ENCODE data around the gene FMN1.
A peak's percentile ranks its signal among the peaks of the same experiment; 100 is the strongest.

Gene FMN1

DNA sequence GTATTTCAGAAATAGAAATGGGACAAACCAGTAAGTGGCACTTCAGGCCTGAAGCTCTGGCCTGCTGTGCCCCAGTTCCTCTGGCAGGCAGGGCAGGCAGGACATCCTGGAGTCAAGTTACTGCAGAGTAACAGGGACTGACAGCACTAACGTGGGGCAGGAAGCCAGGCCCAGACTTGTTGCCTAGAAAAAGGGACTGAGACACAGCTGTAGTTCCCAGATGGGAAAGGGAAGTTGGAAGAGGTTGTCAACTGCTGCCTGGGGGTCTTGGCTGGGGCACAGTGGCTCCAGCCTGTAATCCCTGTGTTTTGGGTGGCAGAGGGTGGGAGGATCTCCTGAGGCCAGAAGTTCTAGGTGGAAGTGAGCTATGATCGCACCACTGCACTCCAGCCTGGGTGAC, 171.9 kb downstream of the FMN1 start:
- Histone ChIP-seq H3K9ac (peak overlapping the region in 4 of 11 experiments; percentile 9 to 44 (median 34); a peak in 5 of 22 replicates), H3K4me1 (peaks cover 12 to 26% (median 13%) of the 10 kb centered on the region in 10 experiments), H4K20me1 (peaks cover 0 to 100% (median 0%) of the 10 kb centered on the region in 11 experiments; a peak in 5 of 22 replicates), H3K4me3 (no peak overlapping the region), H3K27me3 (no peaks in the 10 kb centered on the region), H3K36me3 (peaks cover 0 to 14% (median 0%) of the 10 kb centered on the region in 11 experiments; a peak in 4 of 22 replicates), H3K9me3 (replicated peaks in 1 of 11) (peaks cover 0 to 18% (median 8%) of the 10 kb centered on the region in 11 experiments; a peak in 9 of 22 replicates), H3K27ac (peak overlapping the region in 8 of 11 experiments; percentile 0 to 64 (median 42); a peak in 12 of 22 replicates), H3K4me2 (peak overlapping the region; percentile 28 to 72 (median 60))
- TF ChIP-seq Cebpa-rat (IDR thresholded peaks at IDR 0.05), result no peak

DNA sequence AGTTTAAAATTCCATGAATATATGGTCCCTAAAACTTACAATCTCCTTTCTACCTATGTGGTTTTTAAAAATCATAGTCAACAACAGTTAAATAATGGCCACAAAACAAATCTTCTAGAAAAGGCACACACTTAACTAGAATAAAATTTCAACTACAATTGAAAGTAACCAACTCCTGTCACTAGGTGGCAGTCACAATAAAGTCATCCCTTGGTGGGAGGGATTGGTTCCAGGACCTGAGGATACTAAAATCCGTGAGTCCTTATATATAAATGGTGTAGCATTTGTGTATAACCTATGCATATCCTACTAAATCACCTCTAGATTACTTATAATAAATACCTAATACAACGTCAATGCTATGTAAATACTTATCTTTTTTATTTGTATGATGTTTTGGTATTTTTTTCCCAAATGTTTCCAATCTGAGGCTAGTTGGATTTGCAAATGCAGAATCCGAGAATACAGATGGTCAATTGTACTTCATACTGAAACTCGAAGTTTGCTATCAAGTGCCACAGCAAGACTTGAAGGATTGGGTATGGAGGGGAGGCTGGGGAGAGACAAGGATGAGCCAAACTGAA, 172.6 kb downstream of the FMN1 start:
- no peaks in the 10 kb centered on the region for H3K27me3 ChIP-seq
- peak overlapping the region in 2 of 11 experiments; percentile 42 to 44; a peak in 3 of 22 replicates for H3K9ac ChIP-seq
- peaks cover 0 to 100% (median 0%) of the 10 kb centered on the region in 11 experiments; a peak in 5 of 22 replicates for H4K20me1 ChIP-seq
- no peak overlapping the region for H3K4me3 ChIP-seq
- H3K27ac ChIP-seq, result peak overlapping the region in 3 of 11 experiments; percentile 0 to 64 (median 47); a peak in 3 of 22 replicates
- H3K9me3 ChIP-seq (replicated peaks in 1 of 11), result peaks cover 0 to 18% (median 8%) of the 10 kb centered on the region in 11 experiments; a peak in 9 of 22 replicates
- no peak for TF ChIP-seq Cebpa-rat (IDR thresholded peaks at IDR 0.05)
- peaks cover 12 to 26% (median 13%) of the 10 kb centered on the region in 10 experiments for H3K4me1 ChIP-seq
- peaks cover 0 to 20% (median 0%) of the 10 kb centered on the region in 11 experiments; a peak in 4 of 22 replicates for H3K36me3 ChIP-seq
- H3K4me2 ChIP-seq, result peak overlapping the region; percentile 28 to 72 (median 60)

DNA sequence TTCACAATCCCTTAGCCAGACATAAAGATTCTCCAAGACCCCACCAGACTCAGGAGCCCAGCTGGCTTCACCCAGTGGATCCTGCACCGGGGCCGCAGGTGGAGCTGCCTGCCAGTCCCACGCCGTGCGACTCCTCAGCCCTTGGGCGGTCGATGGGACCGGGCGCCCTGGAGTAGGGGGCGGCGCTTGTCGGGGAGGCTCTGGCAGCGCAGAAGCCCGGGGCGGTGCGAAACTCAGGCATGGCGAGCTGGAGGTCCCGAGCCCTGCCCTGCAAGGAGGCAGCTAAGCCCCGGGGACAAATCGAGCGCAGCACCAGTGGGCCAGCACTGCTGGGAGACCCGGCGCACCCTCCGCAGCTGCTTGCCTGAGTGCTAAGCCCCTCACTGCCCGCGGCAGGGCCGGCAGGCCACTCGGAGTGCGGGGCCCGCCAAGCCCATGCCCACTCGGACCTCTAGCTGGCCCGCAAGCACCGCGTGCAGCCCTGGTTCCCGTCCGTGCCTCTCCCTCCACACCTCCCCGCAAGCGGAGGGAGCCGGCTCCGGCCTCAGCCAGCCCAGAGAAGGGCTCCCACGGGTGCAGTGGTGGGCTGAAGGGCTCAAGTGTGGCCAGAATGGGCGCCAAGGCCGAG, 175.0 kb downstream of the FMN1 start:
- no peak overlapping the region for H3K4me3 ChIP-seq

GRCh38 chr15:33016405-33017024, 178.0 kb downstream of the FMN1 start:
- Histone ChIP-seq H3K4me1 (peaks cover 0 to 27% (median 3%) of the 10 kb centered on the region in 10 experiments; a peak in 11 of 20 replicates), H3K4me2 (no peak overlapping the region), H3K27ac (no peak overlapping the region), H3K9me3 (replicated peaks in 1 of 11) (peaks cover 0 to 18% (median 8%) of the 10 kb centered on the region in 11 experiments; a peak in 9 of 22 replicates), H3K27me3 (no peaks in the 10 kb centered on the region), H3K4me3 (no peak overlapping the region), H4K20me1 (peaks cover 0 to 100% (median 0%) of the 10 kb centered on the region in 11 experiments; a peak in 5 of 22 replicates), H3K9ac (no peak overlapping the region), H3K36me3 (peaks cover 0 to 34% (median 0%) of the 10 kb centered on the region in 11 experiments; a peak in 4 of 22 replicates)
- TF ChIP-seq Cebpa-rat (IDR thresholded peaks at IDR 0.05), result no peak

More for the DNA sequence above, 175.0 kb downstream of the FMN1 start:
- Histone ChIP-seq H3K9ac (no peak overlapping the region), H3K27me3 (no peaks in the 10 kb centered on the region), H3K27ac (no peak overlapping the region), H3K36me3 (peaks cover 0 to 34% (median 0%) of the 10 kb centered on the region in 11 experiments; a peak in 4 of 22 replicates), H3K4me1 (peaks cover 12 to 38% (median 13%) of the 10 kb centered on the region in 10 experiments), H3K4me2 (no peak overlapping the region), H4K20me1 (peaks cover 0 to 100% (median 0%) of the 10 kb centered on the region in 11 experiments; a peak in 5 of 22 replicates), H3K9me3 (replicated peaks in 1 of 11) (peaks cover 0 to 18% (median 8%) of the 10 kb centered on the region in 11 experiments; a peak in 9 of 22 replicates)
- no peak for TF ChIP-seq Cebpa-rat (IDR thresholded peaks at IDR 0.05)

DNA sequence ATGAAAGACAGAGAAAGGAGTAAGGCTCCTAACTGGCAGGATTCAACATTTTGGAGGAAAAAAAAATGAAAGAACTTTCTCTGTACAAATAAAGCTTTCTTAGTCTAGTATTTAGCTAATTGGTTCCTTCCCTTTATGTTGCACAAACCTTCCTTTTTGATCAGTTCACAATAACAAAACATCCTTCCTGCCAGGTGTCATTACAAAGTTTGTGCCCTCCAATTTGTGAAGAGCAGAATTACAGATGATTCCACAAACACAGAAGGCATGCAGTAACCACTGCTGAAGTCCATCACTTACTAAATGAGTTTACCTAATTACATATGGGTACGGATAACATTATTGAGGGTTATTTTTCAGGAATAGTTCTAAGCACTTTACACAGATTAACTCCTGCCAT, 179.9 kb downstream of the FMN1 start:
- Histone ChIP-seq H3K4me2 (peak overlapping the region in 5 of 11 experiments; percentile 2 to 39 (median 21); a peak in 5 of 22 replicates), H3K27me3 (no peaks in the 10 kb centered on the region)

GRCh38 chr15:33013827-33014445, 180.6 kb downstream of the FMN1 start:
- TF ChIP-seq Cebpa-rat (IDR thresholded peaks at IDR 0.05), result no peak
- Histone ChIP-seq H3K4me2 (peak overlapping the region in 7 of 11 experiments; percentile 4 to 39 (median 26); a peak in 9 of 22 replicates), H3K27ac (no peak overlapping the region), H3K9ac (no peak overlapping the region), H3K27me3 (no peaks in the 10 kb centered on the region), H4K20me1 (peaks cover 0 to 100% (median 0%) of the 10 kb centered on the region in 11 experiments; a peak in 4 of 22 replicates), H3K4me3 (no peak overlapping the region), H3K9me3 (replicated peaks in 1 of 11) (peaks cover 0 to 18% (median 8%) of the 10 kb centered on the region in 11 experiments; a peak in 10 of 22 replicates), H3K4me1 (peaks cover under 1 to 29% (median 4%) of the 10 kb centered on the region in 10 experiments; a peak in 17 of 20 replicates), H3K36me3 (peaks cover 0 to 33% (median 0%) of the 10 kb centered on the region in 11 experiments; a peak in 4 of 22 replicates)

More for the DNA sequence above, 179.9 kb downstream of the FMN1 start:
- Histone ChIP-seq H3K27ac (no peak overlapping the region), H3K9ac (no peak overlapping the region), H4K20me1 (peaks cover 0 to 100% (median 0%) of the 10 kb centered on the region in 11 experiments; a peak in 4 of 22 replicates), H3K36me3 (peaks cover 0 to 34% (median 0%) of the 10 kb centered on the region in 11 experiments; a peak in 4 of 22 replicates), H3K4me1 (peaks cover 0 to 25% (median 3%) of the 10 kb centered on the region in 10 experiments; a peak in 11 of 20 replicates), H3K4me3 (no peak overlapping the region), H3K9me3 (replicated peaks in 1 of 11) (peaks cover 0 to 22% (median 8%) of the 10 kb centered on the region in 11 experiments; a peak in 10 of 22 replicates)
- TF ChIP-seq Cebpa-rat (IDR thresholded peaks at IDR 0.05), result no peak

DNA sequence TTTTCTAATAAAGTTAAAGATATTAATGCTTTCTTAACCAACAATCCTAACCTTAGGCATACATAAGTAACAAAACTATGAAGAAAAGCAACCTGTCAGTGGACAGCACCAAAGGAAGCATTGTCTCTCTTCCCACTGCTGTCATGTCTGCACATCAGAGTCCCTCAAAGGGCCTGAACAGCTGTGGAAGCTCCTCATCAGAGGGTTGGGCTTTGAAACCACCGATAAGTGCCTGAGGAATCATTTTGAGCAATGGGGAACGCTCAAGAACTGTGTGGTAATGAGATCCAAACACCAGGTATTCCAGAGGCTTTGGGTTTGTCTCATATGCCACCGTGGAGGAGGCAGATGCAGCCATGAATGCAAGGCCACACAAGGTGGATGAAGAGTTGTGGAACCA, 182.5 kb downstream of the FMN1 start:
- no peak overlapping the region for H3K27ac ChIP-seq
- H3K4me3 ChIP-seq, result no peak overlapping the region
- no peaks in the 10 kb centered on the region for H3K27me3 ChIP-seq
- H3K9ac ChIP-seq, result no peak overlapping the region
- peaks cover 0 to 9% (median 0%) of the 10 kb centered on the region in 11 experiments; a peak in 2 of 22 replicates for H3K9me3 ChIP-seq (replicated peaks in 1 of 11)
- peaks cover 0 to 14% (median 0%) of the 10 kb centered on the region in 11 experiments; a peak in 4 of 22 replicates for H3K36me3 ChIP-seq
- no peak overlapping the region for H3K4me2 ChIP-seq
- no peak for TF ChIP-seq Cebpa-rat (IDR thresholded peaks at IDR 0.05)
- H3K4me1 ChIP-seq, result peaks cover 19 to 48% (median 23%) of the 10 kb centered on the region in 10 experiments
- H4K20me1 ChIP-seq, result peaks cover 0 to 100% (median 0%) of the 10 kb centered on the region in 11 experiments; a peak in 5 of 22 replicates

- H4K20me1 ChIP-seq, result peaks cover 0 to 96% (median 0%) of the 10 kb centered on the region in 11 experiments; a peak in 5 of 22 replicates
- H3K9me3 ChIP-seq (replicated peaks in 1 of 11), result peaks cover 0 to 9% (median 0%) of the 10 kb centered on the region in 11 experiments; a peak in 2 of 22 replicates
- H3K27me3 ChIP-seq, result no peaks in the 10 kb centered on the region
- no peak overlapping the region for H3K4me2 ChIP-seq
- peaks cover 29 to 57% (median 39%) of the 10 kb centered on the region in 10 experiments for H3K4me1 ChIP-seq
- H3K4me3 ChIP-seq, result no peak overlapping the region
- H3K27ac ChIP-seq, result no peak overlapping the region
- H3K9ac ChIP-seq, result no peak overlapping the region
- H3K36me3 ChIP-seq, result no peaks in the 10 kb centered on the region
- TF ChIP-seq Cebpa-rat (IDR thresholded peaks at IDR 0.05), result no peak
These were observed 184.9 kb downstream of the FMN1 start for GRCh38 chr15:33009603-33010002.

Measured in BLaER1 treated with 17β-estradiol and CSF1 and Interleukin-3, amounts not matched to agents 10 nM and 100 nM (cell line).